ENCODE results near the gene KCNT2. TPM values are rescaled to one million over a fixed set of nuclear protein-coding genes. Genes with fewer than 3 reads are reported as not detected.

The KCNT2 gene
- total RNA-seq, 4 donors from 2014 or later, result 6.5 to 25.1 (median 10.0) TPM

DNA sequence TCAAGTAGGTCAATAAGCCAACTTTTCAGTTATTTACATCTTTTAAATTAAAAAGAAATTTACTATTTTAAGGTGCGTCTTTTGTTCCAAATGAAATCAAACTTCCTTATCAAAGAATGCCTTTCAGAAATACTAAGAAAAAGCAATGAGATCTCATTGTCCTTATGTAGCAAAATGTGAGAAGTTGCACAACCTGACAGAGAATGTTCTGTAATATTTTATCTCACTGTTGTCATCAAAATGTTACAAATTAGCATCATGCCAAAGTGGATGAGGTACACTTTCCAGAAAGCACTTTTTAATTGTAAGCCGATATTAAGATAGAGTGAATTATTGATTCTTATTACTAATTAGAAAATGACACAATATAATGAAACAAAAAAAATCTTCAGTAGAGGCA lies 50.4 kb downstream of the KCNT2 start:
- peak overlapping the region; percentile 39 to 47 for H3K4me3 ChIP-seq
- no peaks in the 10 kb centered on the region for H3K36me3 ChIP-seq
- WGBS, 2 donors (ENCODE audit: low coverage in 1 of 2), result 47 to 53% methylated on average over 2 of the region's 2 CpGs
- peaks cover 0 to 10% (median 0%) of the 10 kb centered on the region in 3 donors for H3K9me3 ChIP-seq
- H3K4me1 ChIP-seq, result peaks cover 0 to 25% (median 0%) of the 10 kb centered on the region in 3 donors
- ATAC-seq, result peak; percentile 57
- H3K27me3 ChIP-seq, result no peaks in the 10 kb centered on the region
- TF ChIP-seq, protein P1, sequence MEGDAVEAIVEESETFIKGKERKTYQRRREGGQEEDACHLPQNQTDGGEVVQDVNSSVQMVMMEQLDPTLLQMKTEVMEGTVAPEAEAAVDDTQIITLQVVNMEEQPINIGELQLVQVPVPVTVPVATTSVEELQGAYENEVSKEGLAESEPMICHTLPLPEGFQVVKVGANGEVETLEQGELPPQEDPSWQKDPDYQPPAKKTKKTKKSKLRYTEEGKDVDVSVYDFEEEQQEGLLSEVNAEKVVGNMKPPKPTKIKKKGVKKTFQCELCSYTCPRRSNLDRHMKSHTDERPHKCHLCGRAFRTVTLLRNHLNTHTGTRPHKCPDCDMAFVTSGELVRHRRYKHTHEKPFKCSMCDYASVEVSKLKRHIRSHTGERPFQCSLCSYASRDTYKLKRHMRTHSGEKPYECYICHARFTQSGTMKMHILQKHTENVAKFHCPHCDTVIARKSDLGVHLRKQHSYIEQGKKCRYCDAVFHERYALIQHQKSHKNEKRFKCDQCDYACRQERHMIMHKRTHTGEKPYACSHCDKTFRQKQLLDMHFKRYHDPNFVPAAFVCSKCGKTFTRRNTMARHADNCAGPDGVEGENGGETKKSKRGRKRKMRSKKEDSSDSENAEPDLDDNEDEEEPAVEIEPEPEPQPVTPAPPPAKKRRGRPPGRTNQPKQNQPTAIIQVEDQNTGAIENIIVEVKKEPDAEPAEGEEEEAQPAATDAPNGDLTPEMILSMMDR (IDR thresholded peaks at IDR 0.05), result no peak
- peak overlapping the region in 2 of 4 donors; percentile 2 to 35 for H3K27ac ChIP-seq

DNA sequence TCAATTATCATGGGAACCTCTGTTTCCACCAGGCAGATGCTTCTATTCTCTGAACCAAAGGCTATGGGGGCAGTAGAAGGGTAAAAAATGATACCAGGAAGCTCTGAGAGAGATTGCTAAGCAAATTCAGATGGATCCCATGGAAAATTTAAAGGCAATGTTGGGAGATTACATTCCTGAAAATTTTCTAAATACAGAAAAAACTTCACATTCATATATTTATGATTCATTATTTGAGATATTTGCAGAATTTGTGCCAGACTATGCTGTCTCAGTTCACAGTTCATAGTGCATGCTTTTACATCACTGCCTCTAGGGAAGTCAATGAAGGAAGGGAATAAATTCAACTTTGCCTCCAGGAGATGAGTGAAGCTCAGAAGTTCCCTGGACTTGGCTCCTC lies 57.5 kb downstream of the KCNT2 start:
- ATAC-seq, result no peak
- H3K4me3 ChIP-seq, result no peak overlapping the region
- no peaks in the 10 kb centered on the region for H3K36me3 ChIP-seq
- H3K27me3 ChIP-seq, result no peaks in the 10 kb centered on the region
- peaks cover 0 to 8% (median 0%) of the 10 kb centered on the region in 3 donors for H3K9me3 ChIP-seq
- no peak for TF ChIP-seq EP300 (IDR thresholded peaks at IDR 0.05)
- no peak for TF ChIP-seq POLR2AphosphoS5 (IDR thresholded peaks at IDR 0.05)
- TF ChIP-seq, protein P1 (IDR thresholded peaks at IDR 0.05), result no peak
- no peak for TF ChIP-seq POLR2A (IDR thresholded peaks at IDR 0.05)
- H3K4me1 ChIP-seq, result peaks cover 0 to 11% (median 0%) of the 10 kb centered on the region in 3 donors
- no peak overlapping the region for H3K27ac ChIP-seq

DNA sequence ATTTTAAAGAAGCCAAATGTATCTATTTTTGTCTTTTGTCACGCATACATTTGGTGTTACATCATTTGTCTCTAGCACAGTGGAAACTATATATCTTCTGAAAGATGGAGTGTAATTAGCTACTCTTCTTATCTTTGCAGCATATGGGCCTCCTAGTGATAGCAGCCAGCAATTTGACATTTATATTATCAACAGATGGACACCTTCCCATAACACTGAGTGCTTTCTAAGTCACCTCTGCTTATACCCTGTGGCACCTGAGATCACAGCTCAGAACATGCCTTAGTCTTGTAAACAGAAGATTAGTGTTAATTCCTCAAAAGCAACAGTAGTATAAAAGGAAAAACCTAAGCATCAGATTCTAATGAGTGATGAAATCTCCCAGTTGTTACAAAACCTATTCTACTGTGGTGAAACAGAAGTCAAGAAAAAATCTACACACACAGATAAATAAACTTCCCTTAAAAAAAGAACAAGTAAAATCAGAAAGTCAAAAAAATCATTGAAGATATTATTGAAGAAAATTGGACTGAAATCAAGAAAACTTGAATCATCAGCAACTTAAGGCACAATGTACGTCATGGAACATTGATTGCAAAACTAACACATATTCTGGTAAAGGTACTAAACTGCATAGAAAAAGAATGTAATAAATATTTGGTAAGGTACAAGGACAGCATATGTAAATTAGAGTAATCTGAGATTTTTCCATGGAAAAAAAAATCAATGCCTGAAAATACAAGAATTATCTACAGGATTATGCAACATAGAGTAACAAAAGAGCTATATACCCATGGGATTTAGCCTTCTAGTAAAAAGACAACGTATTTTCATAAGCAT lies 61.7 kb downstream of the KCNT2 start:
- no peaks in the 10 kb centered on the region for H3K9me3 ChIP-seq
- H3K27me3 ChIP-seq, result no peaks in the 10 kb centered on the region
- no peaks in the 10 kb centered on the region for H3K36me3 ChIP-seq
- H3K4me3 ChIP-seq, result no peak overlapping the region
- peak overlapping the region in 1 of 4 donors; percentile 39 for H3K27ac ChIP-seq
- ATAC-seq, result peak; percentile 43
- TF ChIP-seq POLR2AphosphoS5 (IDR thresholded peaks at IDR 0.05), result peak; percentile 31
- no peak for TF ChIP-seq EP300 (IDR thresholded peaks at IDR 0.05)
- H3K4me1 ChIP-seq, result peaks cover 0 to 37% (median 0%) of the 10 kb centered on the region in 3 donors
- WGBS, 2 donors (ENCODE audit: low coverage in 1 of 2), result 59 to 61% methylated on average over 3 of the region's 3 CpGs

DNA sequence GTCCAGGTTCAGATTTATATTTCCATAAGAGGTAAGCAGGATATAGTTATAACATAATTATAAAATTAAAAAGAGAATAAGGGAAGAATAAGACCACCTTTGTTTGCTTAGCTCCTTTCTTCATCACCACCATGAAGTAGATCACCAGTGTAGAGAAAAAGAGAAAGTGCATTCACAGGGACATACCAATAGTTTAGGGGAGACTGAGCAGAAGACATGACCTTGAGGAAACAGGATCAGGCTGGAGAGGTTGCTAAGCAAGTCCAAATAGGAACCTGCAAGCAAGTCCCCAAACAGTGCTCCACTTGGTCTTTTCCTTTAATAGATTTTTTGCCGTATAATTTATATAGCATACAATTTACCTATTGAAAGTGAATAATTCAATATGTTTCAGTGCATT lies 63.0 kb downstream of the KCNT2 start:
- Histone ChIP-seq H3K27me3 (no peaks in the 10 kb centered on the region), H3K27ac (peak overlapping the region in 1 of 4 donors; percentile 16), H3K9me3 (no peaks in the 10 kb centered on the region), H3K36me3 (no peaks in the 10 kb centered on the region), H3K4me3 (no peak overlapping the region), H3K4me1 (peaks cover 0 to 37% (median 0%) of the 10 kb centered on the region in 3 donors)
- WGBS, 2 donors (ENCODE audit: low coverage in 1 of 2), result 67 to 91% methylated on average over 1 of the region's 1 CpG
- TF ChIP-seq POLR2AphosphoS5 (IDR thresholded peaks at IDR 0.05), result no peak
- TF ChIP-seq EP300 (IDR thresholded peaks at IDR 0.05), result no peak
- no peak for TF ChIP-seq POLR2A (IDR thresholded peaks at IDR 0.05)
- TF ChIP-seq, protein P1 (IDR thresholded peaks at IDR 0.05), result no peak
- ATAC-seq, result no peak

DNA sequence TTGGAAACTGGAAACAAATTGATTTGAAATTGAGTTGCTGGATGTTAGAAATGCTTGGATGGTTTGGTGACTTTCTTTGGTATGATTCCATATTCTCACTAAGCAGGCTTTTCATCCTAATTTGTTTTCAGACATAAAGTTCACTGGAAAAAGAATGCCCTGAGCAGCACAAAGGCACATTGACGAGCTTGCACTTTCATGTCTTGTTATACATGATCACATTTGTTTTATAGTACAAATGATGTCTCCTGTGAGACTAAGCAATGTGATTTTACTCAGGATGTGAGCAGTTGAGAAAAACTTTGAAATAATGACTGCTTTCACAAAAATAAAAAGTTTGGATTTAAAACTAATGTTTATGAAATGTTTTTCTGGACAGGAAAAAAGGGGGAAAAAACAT lies 63.6 kb downstream of the KCNT2 start:
- no peak for ATAC-seq
- 11 to 20% methylated on average over 1 of the region's 1 CpG for WGBS, 2 donors (ENCODE audit: low coverage in 1 of 2)
- no peak for TF ChIP-seq EP300 (IDR thresholded peaks at IDR 0.05)
- TF ChIP-seq, protein P1 (IDR thresholded peaks at IDR 0.05), result no peak
- no peak for TF ChIP-seq POLR2AphosphoS5 (IDR thresholded peaks at IDR 0.05)
- TF ChIP-seq POLR2A (IDR thresholded peaks at IDR 0.05), result no peak

More for the DNA sequence above, 63.6 kb downstream of the KCNT2 start:
- peaks cover 0 to 37% (median 0%) of the 10 kb centered on the region in 3 donors for H3K4me1 ChIP-seq
- H3K9me3 ChIP-seq, result no peaks in the 10 kb centered on the region
- H3K36me3 ChIP-seq, result no peaks in the 10 kb centered on the region
- peak overlapping the region in 1 of 4 donors; percentile 16 for H3K27ac ChIP-seq
- H3K27me3 ChIP-seq, result no peaks in the 10 kb centered on the region
- no peak overlapping the region for H3K4me3 ChIP-seq

Measured in gastroesophageal sphincter (tissue), 4 donors.